ENCODE results near the gene FUT2. TPM values are rescaled to one million over a fixed set of nuclear protein-coding genes. Genes with fewer than 3 reads are reported as not detected.

FUT2 gene
- total and polyA plus RNA-seq, 2 of the 13 experiments (the other 11 are each of a cell fraction or from before 2014, with no cell fraction given) = 0.07 TPM; not detected in 1

GRCh38 chr19:48713864-48714755 is 18.3 kb downstream of the FUT2 start (continued):
- peak; percentile 31; the same call in 1 of the 2 replicates for TF ChIP-seq ZNF792 (CRISPR knock-in tag; IDR thresholded peaks at IDR 0.05)
- no peak for TF ChIP-seq ZNF17 (CRISPR knock-in tag; IDR thresholded peaks at IDR 0.05)
- no peak for TF ChIP-seq NFAT5 (CRISPR knock-in tag; IDR thresholded peaks at IDR 0.05)
- TF ChIP-seq RFX5 (IDR thresholded peaks at IDR 0.05; ENCODE audit: low read depth, low read length) = peak; percentile 34
- TF ChIP-seq AHR (CRISPR knock-in tag; IDR thresholded peaks at IDR 0.05) = peak; percentile 65; the same call in 1 of the 2 replicates
- no peak for TF ChIP-seq POLR2AphosphoS2 (IDR thresholded peaks at IDR 0.05; ENCODE audit: low read depth, low read length)
- TF ChIP-seq EP300 (IDR thresholded peaks at IDR 0.05; ENCODE audit: low read depth in 2 of 2, low read length in 2 of 2) = no peak
- TF ChIP-seq EP300 (CRISPR knock-in tag; IDR thresholded peaks at IDR 0.05; ENCODE audit: borderline replicate concordance) = peak; percentile 30; the same call in 1 of the 2 replicates
- no peak for TF ChIP-seq ZNF574 (CRISPR knock-in tag; IDR thresholded peaks at IDR 0.05)
- peak; percentile 19; the same call in 1 of the 2 replicates for TF ChIP-seq ZNF768 (CRISPR knock-in tag; IDR thresholded peaks at IDR 0.05)
- TF ChIP-seq ZBTB43 (CRISPR knock-in tag; conservative IDR thresholded peaks at IDR 0.05) = peak; percentile 74; the same call in 1 of the 2 replicates
- TF ChIP-seq MTA1 (CRISPR knock-in tag; IDR thresholded peaks at IDR 0.05; ENCODE audit: borderline replicate concordance) = peak; percentile 25; the same call in 1 of the 2 replicates
- no peak for TF ChIP-seq GATA4 (IDR thresholded peaks at IDR 0.05; ENCODE audit: borderline replicate concordance, low read depth)
- TF ChIP-seq KAT8 (CRISPR knock-in tag; IDR thresholded peaks at IDR 0.05) = 0 out of 2 replicates have a peak, but pooled peaks have one; percentile 31
- 0 out of 2 replicates have a peak, but pooled peaks have one; percentile 40 for TF ChIP-seq ZKSCAN8 (CRISPR knock-in tag; IDR thresholded peaks at IDR 0.05; ENCODE audit: borderline replicate concordance)
- TF ChIP-seq, protein P1, sequence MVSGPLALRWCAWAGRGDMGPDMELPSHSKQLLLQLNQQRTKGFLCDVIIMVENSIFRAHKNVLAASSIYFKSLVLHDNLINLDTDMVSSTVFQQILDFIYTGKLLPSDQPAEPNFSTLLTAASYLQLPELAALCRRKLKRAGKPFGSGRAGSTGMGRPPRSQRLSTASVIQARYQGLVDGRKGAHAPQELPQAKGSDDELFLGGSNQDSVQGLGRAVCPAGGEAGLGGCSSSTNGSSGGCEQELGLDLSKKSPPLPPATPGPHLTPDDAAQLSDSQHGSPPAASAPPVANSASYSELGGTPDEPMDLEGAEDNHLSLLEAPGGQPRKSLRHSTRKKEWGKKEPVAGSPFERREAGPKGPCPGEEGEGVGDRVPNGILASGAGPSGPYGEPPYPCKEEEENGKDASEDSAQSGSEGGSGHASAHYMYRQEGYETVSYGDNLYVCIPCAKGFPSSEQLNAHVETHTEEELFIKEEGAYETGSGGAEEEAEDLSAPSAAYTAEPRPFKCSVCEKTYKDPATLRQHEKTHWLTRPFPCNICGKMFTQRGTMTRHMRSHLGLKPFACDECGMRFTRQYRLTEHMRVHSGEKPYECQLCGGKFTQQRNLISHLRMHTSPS (CRISPR knock-in tag; IDR thresholded peaks at IDR 0.05; ENCODE audit: low read depth) = no peak
- TF ChIP-seq ZMYM4 (CRISPR knock-in tag; IDR thresholded peaks at IDR 0.05) = no peak
- 0 out of 2 replicates have a peak, but pooled peaks have one; percentile 41 for TF ChIP-seq ZNF614 (CRISPR knock-in tag; IDR thresholded peaks at IDR 0.05; ENCODE audit: borderline replicate concordance)
